ENCODE results near the gene AGAP1. TPM values are rescaled to one million over a fixed set of nuclear protein-coding genes. Genes with fewer than 3 reads are reported as not detected.

AGAP1 gene
- total RNA-seq, 1 donor from 2014 or later: 39.4 TPM

- Histone ChIP-seq H3K9me3 (ENCODE audit: insufficient read depth, low read depth, low read length) (no peaks in the 10 kb centered on the region), H3K9ac (ENCODE audit: low read length) (no peak overlapping the region), H3K4me1 (ENCODE audit: insufficient read depth, low read length) (no peaks in the 10 kb centered on the region), H3K4me2 (ENCODE audit: low read length) (no peak overlapping the region), H3K79me2 (ENCODE audit: insufficient read depth, low read length) (no peaks in the 10 kb centered on the region), H3K36me3 (ENCODE audit: insufficient read depth, low read length) (no peaks in the 10 kb centered on the region), H3K4me3 (ENCODE audit: insufficient read depth, low read depth, low read length) (no peak overlapping the region), H3K27me3 (ENCODE audit: insufficient read depth, low read length) (no peaks in the 10 kb centered on the region), H2AFZ (ENCODE audit: low read depth, low read length) (no peak overlapping the region), H4K20me1 (ENCODE audit: insufficient read depth, low read length) (no peaks in the 10 kb centered on the region), H3K27ac (ENCODE audit: low read depth, low read length) (no peak overlapping the region)
- no peak for FAIRE-seq
- Mint-ChIP-seq H3K36me3 (ENCODE audit: low read depth, unreplicated experiment) (peaks cover 18% of the 10 kb centered on the region), H3K9me3 (ENCODE audit: unreplicated experiment) (no peaks in the 10 kb centered on the region), H3K27ac (ENCODE audit: unreplicated experiment) (no peak overlapping the region), H3K4me3 (ENCODE audit: unreplicated experiment) (no peak overlapping the region), H3K27me3 (ENCODE audit: low read depth, unreplicated experiment) (no peaks in the 10 kb centered on the region), H3K4me1 (ENCODE audit: low read depth, unreplicated experiment) (no peaks in the 10 kb centered on the region)
- no peak for DNase-seq (ENCODE audit: low read depth)
- TF ChIP-seq EZH2 (IDR thresholded peaks at IDR 0.05; ENCODE audit: insufficient read depth, low read length): no peak
- TF ChIP-seq CTCF (IDR thresholded peaks at IDR 0.05; ENCODE audit: insufficient read depth, low read depth, low read length): no peak
Observed at GRCh38 chr2:236127010-236127409, 633.2 kb downstream of the AGAP1 start.

GRCh38 chr2:236128321-236128720, 634.5 kb downstream of the AGAP1 start:
- no peak for DNase-seq (ENCODE audit: low read depth)
- H3K27me3 ChIP-seq (ENCODE audit: insufficient read depth, low read length): no peaks in the 10 kb centered on the region
- H3K4me2 ChIP-seq (ENCODE audit: low read length): no peak overlapping the region
- no peaks in the 10 kb centered on the region for H3K4me1 ChIP-seq (ENCODE audit: insufficient read depth, low read length)
- no peak overlapping the region for H3K27ac ChIP-seq (ENCODE audit: low read depth, low read length)
- no peak overlapping the region for H3K9ac ChIP-seq (ENCODE audit: low read length)
- Mint-ChIP-seq H3K27me3 (ENCODE audit: low read depth, unreplicated experiment) (no peaks in the 10 kb centered on the region), H3K27ac (ENCODE audit: unreplicated experiment) (no peak overlapping the region), H3K4me3 (ENCODE audit: unreplicated experiment) (no peak overlapping the region), H3K36me3 (ENCODE audit: low read depth, unreplicated experiment) (peaks cover 19% of the 10 kb centered on the region), H3K9me3 (ENCODE audit: unreplicated experiment) (peaks cover 4% of the 10 kb centered on the region), H3K4me1 (ENCODE audit: low read depth, unreplicated experiment) (no peaks in the 10 kb centered on the region)
- H3K4me3 ChIP-seq (ENCODE audit: insufficient read depth, low read depth, low read length): no peak overlapping the region
- H4K20me1 ChIP-seq (ENCODE audit: insufficient read depth, low read length): no peaks in the 10 kb centered on the region
- H3K79me2 ChIP-seq (ENCODE audit: insufficient read depth, low read length): no peaks in the 10 kb centered on the region
- H2AFZ ChIP-seq (ENCODE audit: low read depth, low read length): no peak overlapping the region
- FAIRE-seq: no peak
- H3K9me3 ChIP-seq (ENCODE audit: insufficient read depth, low read depth, low read length): no peaks in the 10 kb centered on the region
- no peaks in the 10 kb centered on the region for H3K36me3 ChIP-seq (ENCODE audit: insufficient read depth, low read length)
- TF ChIP-seq EZH2 (IDR thresholded peaks at IDR 0.05; ENCODE audit: insufficient read depth, low read length) (no peak), CTCF (IDR thresholded peaks at IDR 0.05; ENCODE audit: insufficient read depth, low read depth, low read length) (no peak)

- H4K20me1 ChIP-seq (ENCODE audit: insufficient read depth, low read length): no peaks in the 10 kb centered on the region
- no peak overlapping the region for H3K4me3 Mint-ChIP-seq (ENCODE audit: unreplicated experiment)
- no peak overlapping the region for H3K9ac ChIP-seq (ENCODE audit: low read length)
- DNase-seq (ENCODE audit: low read depth) (no peak), FAIRE-seq (no peak)
- H3K4me1 ChIP-seq (ENCODE audit: insufficient read depth, low read length): no peaks in the 10 kb centered on the region
- TF ChIP-seq EZH2 (IDR thresholded peaks at IDR 0.05; ENCODE audit: insufficient read depth, low read length) (no peak), CTCF (IDR thresholded peaks at IDR 0.05; ENCODE audit: insufficient read depth, low read depth, low read length) (no peak)
- peaks cover 15% of the 10 kb centered on the region for H3K36me3 Mint-ChIP-seq (ENCODE audit: low read depth, unreplicated experiment)
- H3K9me3 Mint-ChIP-seq (ENCODE audit: unreplicated experiment): peaks cover 4% of the 10 kb centered on the region
- H3K27ac Mint-ChIP-seq (ENCODE audit: unreplicated experiment): no peak overlapping the region
- no peaks in the 10 kb centered on the region for H3K27me3 ChIP-seq (ENCODE audit: insufficient read depth, low read length)
- no peaks in the 10 kb centered on the region for H3K36me3 ChIP-seq (ENCODE audit: insufficient read depth, low read length)
- H3K27me3 Mint-ChIP-seq (ENCODE audit: low read depth, unreplicated experiment): no peaks in the 10 kb centered on the region
- H3K9me3 ChIP-seq (ENCODE audit: insufficient read depth, low read depth, low read length): no peaks in the 10 kb centered on the region
- no peak overlapping the region for H3K4me2 ChIP-seq (ENCODE audit: low read length)
- no peaks in the 10 kb centered on the region for H3K4me1 Mint-ChIP-seq (ENCODE audit: low read depth, unreplicated experiment)
- H3K27ac ChIP-seq (ENCODE audit: low read depth, low read length): no peak overlapping the region
- no peak overlapping the region for H2AFZ ChIP-seq (ENCODE audit: low read depth, low read length)
- H3K4me3 ChIP-seq (ENCODE audit: insufficient read depth, low read depth, low read length): no peak overlapping the region
- no peaks in the 10 kb centered on the region for H3K79me2 ChIP-seq (ENCODE audit: insufficient read depth, low read length)
Observed at GRCh38 chr2:236129935-236130334, 636.1 kb downstream of the AGAP1 start.
